Hematopoietic multipotent progenitor cell treated with erythropoietin and hydrocortisone succinate and interleukin-3 and kit ligand, for 8 days (in vitro differentiated cells): ENCODE measurements around the gene NBPF14.
"Not testable (repeated sequence)": the region's sequence is repeated elsewhere in the genome, so short reads cannot be mapped to it uniquely, and the experiment has no call there.

Experiments used
- DNase-seq: peaks from one replicate; pipeline ENCODE4 v3.0.0-alpha.2; 2015

The NBPF14 gene, protein sequence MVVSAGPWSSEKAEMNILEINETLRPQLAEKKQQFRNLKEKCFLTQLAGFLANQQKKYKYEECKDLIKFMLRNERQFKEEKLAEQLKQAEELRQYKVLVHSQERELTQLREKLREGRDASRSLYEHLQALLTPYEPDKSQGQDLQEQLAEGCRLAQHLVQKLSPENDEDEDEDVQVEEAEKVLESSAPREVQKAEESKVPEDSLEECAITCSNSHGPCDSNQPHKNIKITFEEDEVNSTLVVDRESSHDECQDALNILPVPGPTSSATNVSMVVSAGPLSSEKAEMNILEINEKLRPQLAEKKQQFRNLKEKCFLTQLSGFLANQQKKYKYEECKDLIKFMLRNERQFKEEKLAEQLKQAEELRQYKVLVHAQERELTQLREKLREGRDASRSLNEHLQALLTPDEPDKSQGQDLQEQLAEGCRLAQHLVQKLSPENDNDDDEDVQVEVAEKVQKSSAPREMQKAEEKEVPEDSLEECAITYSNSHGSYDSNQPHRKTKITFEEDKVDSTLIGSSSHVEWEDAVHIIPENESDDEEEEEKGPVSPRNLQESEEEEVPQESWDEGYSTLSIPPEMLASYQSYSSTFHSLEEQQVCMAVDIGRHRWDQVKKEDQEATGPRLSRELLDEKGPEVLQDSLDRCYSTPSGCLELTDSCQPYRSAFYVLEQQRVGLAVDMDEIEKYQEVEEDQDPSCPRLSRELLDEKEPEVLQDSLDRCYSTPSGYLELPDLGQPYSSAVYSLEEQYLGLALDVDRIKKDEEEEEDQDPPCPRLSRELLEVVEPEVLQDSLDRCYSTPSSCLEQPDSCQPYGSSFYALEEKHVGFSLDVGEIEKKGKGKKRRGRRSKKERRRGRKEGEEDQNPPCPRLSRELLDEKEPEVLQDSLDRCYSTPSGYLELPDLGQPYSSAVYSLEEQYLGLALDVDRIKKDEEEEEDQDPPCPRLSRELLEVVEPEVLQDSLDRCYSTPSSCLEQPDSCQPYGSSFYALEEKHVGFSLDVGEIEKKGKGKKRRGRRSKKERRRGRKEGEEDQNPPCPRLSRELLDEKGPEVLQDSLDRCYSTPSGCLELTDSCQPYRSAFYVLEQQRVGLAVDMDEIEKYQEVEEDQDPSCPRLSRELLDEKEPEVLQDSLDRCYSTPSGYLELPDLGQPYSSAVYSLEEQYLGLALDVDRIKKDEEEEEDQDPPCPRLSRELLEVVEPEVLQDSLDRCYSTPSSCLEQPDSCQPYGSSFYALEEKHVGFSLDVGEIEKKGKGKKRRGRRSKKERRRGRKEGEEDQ (N-terminal part only)

DNA sequence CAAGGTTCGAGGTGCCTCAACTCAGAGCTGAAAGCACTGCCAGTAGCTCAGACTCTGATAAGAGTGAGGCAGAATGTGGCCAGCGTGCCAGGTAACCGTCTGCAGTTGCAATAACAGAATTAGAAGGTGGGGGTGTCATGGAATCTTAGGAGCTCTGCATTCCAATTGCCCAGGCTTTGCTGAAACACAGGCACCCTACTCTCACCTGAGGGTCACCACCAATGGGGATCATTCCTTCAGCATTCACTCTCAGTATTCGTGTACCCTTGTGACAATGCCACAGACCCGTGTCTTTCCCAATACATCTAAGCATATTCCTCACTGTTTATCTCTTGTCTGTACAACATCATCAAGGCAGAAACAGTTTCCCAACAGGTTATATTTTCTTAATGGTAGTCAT lies at the start of gene NBPF14:
NBPF14 (minus strand) TSS at position 101 of the 400 bp plus-strand sequence. CDS start 294 bp downstream, outside the sequence.
- DNase-seq = not testable (repeated sequence)

DNA sequence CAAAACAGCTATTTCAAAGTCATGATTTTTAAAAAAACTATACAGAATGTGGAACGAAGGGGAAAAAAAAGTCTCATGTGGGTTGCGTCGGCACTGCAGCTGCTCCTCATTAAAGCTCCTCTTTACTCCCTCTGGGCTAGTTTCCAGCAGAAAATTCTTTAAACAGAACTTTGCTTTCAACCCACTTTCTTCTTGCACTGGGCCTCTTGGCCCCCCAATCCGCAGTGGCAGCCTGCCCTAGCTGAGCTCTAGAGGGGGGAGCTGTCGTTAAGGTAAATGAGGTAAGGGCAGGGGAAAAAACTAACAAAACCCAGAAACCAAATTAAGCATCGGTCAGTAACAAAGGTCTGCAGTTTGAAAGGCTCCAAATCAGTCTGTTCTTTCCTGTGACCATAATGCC lies 29.6 kb upstream of the NBPF14 start:
- DNase-seq = not testable (repeated sequence)

DNA sequence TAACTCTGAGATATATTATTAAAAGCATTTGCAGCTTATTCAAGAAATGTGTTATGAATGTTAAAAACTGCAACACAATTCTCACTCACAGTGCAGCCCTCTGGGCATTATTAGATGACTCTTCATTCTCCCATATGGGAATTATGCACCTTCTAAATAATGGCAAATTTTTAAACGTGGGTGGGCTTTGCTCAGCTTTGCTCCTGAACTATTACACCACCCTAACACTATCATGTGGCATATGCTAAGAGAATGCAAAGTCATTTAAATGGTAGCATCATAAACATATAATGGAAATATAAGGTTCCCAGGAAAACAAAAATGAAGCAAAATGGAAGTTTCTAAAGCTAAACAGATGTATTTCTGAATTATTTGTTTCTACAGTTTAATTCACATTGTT lies 22.4 kb upstream of the NBPF14 start:
- not testable (repeated sequence) for DNase-seq

DNA sequence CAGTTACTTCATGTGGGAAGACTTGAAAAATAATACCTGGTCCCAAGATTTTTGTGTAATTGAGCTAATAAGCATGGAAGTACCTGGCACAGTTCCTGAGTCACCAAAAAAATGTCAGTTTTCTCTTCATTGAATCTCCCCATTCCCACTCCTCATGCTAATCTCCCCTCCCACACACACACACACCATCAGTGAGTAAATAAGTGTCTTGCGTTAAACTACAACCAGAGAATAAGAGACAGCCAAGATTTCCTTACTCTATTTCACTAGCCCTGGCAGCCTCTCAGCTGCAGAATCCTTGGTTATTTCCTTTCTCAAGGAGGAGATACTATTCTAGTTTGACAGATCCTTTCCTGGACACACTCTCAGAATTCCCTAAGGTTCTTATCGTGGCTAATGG lies 9.5 kb upstream of the NBPF14 start:
- not testable (repeated sequence) for DNase-seq

DNA sequence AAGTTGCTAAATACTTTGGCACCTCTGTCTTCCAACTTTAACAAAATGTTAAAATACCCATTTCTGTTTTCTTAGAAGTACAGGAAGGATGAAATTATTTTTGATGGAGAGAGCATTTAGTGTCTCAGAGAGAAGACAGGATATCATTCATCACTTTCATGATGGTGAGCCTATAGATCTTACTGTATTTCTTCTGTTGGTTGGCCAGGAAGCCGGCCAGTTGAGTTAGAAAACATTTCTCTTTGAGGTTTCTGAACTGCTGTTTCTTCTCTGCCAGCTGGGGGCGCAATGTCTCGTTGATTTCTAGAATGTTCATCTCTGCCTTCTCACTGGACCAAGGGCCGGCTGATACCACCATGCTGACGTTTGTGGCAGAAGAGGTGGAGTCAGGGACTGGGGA lies 451 bp downstream of the NBPF14 start:
- not testable (repeated sequence) for DNase-seq

DNA sequence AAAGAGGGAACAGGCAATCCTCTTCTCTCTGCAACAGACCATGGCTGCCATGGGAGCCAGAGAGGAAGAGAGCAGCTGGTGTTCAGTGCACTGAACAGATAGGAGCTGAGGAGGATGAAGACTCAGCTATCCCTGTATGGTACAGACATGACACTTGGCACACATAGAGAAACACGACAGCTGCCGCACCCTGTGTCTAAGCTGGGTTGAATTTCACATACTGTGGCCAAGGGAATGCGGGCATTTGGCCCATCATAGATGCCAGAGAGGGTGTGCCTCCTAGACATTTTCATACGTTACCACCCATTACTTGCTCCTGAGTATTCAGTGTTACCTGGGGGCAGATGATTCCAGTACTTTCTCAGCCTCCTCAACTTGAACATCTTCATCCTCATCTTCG lies 4.7 kb downstream of the NBPF14 start:
- DNase-seq = not testable (repeated sequence)

DNA sequence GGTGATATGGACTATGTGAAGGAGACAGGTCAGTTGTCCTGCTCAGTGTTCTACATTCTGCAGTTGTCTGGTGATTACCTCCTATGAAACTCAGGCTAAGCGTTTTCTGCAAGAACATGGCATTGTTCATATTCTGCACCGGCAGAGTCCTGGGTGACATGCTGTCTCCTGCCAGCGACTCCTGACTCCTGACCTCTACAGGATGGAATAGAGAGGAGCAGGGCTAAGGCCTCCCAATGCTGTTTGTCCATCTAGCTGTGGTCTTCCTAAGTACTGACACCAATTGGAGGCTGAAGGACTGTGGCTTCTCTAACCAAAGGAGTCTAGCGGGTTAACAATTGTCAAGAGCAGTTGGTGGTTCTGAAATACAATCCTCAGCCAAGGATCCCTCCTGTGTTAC lies 63.7 kb downstream of the NBPF14 start:
- DNase-seq = peak; percentile 0

DNA sequence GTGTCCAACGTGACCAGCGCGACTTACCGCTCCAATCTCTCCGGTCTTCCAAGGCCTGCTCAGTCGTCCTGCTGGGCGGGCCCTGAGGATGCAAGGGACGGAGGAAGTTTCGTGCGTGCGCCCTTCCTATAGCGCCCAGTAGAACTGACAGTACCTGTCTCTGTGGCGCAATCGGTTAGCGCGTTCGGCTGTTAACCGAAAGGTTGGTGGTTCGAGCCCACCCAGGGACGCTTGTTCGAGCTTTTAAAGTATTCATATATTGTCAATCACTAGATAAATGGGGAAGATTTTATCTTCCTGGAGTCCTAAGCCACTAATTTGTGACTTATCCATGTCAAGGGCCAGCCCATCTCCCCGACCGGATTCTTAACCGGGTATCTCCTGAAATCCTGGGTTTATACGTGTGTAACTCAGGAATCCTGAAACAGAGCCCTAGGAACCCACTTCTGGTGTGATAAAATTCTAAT lies 66.7 kb downstream of the NBPF14 start:
- peak; percentile 72 for DNase-seq

DNA sequence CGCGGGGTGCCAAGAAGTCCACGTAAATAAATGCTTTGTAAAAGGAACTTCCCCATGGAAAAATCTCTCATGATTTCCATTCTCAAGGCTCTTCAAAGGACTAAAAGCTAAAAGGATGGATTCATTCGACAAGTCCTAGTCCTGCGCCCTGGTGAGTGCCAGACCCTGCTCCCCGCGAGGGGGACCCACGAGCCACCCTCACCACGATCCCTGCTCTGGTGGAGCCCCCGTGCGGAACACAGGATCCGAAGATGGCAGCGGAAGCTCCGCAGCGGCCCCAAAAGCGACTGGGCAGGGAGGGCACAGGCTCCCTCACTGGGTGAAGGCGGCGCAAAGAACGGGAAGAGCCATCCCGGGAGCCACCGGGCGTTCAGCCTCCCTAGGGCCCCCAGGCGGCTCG lies 67.2 kb downstream of the NBPF14 start:
- DNase-seq = not testable (repeated sequence)

DNA sequence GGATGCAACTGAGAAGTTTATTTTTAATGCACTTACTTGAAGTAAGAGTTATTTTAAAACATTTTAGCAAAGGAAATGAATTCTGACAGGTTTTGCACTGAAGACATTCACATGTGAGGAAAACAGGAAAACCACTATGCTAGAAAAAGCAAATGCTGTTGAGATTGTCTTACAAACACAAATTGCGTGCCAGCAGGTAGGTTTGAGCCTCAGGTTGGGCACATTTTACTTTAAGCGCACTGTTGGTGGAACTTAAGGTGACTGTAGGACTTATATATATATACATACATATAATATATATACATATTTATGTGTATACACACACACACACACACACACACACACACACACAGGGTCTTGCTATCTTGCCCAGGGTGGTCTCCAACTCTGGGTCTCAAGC lies 69.2 kb downstream of the NBPF14 start:
- not testable (repeated sequence) for DNase-seq

DNA sequence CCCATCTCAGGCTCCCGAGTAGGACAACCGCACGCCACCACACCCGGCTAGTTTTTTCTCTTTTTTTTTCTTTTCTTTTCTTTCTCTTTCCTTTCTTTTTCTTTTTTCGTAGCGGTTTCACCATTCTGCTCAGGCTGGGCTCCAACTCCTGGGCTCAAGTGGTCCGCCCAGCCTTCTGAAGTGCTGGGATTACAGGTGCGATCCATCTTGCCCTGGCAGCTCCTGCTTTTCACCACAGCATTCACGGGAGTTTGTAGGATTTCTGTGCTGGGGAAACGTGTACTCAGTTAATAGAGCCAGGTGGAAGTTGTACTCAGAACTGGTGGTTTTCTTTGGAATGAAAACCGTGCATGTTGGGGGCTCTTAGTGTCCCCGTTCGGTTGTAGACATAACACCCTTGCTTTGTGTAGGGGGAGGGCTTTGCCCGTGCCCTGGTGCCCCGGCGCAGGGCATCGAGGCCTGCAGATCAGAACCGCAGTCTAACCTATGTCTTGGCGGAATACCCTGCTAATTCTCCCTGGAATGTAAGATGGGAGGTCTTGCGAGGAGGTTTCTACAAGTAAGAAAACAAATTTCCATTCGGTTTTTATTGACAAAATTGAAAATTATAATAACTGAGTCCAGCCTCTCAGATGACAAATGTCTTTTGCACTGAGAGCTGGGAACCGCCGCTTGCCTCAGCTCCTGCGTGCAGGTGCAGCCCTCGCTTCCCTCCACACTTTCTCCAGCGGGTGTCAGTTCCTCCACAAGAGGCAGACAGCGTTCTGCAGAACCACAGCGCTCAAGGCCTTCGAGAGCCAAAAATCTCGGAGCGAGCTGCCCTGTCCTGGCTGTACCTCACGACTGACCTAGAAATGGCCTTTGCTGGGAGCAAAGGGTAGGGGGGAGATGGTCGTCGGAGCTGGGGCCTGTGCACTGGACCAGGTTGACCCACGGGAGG lies 72.3 kb downstream of the NBPF14 start:
- not testable (repeated sequence) for DNase-seq

DNA sequence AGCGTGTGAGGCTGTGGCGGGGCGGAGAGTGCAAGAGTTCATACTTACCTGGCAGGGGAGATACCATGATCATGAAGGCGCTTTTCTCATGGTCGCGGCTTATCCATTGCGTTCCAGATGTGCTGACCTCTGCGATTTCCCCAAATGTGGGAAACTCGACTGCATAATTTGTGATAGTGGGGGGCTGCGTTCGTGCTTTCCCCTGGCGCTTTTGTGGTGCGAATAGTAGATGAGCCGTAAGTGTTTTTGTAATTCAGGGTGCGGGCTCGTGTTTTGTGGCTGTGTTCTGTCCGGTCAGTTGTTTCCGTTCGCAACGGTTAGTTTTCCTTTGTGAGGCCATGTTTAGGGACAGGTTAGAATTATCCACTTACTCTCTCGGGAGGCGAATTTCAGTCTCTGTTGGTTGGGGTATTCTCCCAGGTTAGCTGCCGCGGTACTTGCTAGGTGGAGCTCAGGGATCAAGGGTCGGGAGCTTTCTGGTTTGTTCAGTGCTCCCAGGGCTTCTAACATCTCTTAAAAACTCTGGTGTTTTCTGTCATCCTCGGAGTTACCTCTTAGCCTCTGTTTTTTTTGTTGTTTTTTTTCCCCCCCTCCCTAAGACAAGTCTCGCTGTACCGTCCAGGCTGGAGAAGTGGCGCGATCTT lies 73.1 kb downstream of the NBPF14 start:
- DNase-seq = peak; percentile 99

DNA sequence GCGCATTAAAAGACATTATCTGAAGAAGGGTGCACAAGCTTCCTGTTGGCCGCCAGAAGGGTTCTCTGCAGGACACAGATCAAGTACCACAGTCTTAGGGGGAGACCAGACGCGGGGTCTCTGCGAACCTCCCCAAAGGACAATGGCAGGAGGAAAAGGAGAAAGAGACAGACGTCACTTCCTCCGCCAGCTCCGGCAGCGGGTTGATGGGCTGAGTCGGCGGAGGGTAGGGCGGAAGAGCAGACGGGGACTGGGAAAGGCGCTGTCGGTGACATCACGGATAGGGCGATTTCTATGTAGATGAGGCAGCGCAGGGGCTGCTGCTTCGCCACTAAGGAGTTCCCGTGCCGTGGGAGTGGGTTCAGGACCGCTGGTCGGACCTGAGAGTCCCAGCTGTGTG lies 73.7 kb downstream of the NBPF14 start:
- DNase-seq = peak; percentile 93

DNA sequence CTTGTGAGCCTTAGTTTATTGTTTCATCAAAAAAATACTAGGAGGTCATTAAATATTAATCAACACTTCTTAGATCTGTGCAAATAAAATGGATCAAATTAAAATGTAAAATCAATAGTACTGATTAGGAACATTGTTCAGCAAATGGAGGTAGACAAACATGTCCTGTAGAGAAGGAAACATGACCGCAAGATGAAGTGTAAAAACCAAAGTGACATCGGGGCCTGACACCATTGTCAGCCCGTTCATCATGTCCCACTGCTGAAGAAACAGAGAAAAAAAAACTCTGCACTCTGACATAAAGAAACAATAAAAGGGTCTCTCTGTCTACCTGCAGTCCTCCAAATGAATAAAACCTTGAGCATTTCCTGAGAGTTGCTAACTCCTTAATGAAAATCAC lies 81.5 kb downstream of the NBPF14 start:
- not testable (repeated sequence) for DNase-seq

DNA sequence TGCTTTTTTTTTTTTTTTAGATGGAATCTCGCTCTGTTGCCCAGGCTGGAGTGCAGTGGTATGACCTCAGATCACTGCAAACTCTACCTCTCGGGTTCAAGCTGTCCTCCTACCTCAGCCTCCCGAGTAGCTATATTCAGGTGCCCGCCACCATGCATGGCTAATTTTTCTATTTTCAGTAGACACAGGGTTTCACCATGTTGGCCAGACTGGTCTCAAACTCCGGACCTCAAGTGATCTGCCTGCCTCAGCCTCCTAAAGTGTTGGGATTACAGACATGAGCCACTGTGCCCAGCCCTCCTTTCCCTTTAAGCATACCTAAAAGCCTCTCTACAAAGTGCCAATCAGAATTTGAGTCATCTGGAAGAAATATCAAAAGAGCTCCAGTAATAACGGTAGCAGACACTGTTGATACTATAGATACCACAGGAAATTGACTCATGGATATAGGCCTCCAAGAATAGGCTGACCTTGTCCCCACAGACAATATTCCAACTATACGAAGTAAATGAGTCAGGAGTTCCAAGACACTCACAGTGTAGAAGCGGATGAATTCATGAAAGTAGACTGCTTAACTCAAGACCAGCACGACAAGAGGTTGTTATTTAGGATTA lies 83.1 kb downstream of the NBPF14 start:
- not testable (repeated sequence) for DNase-seq

DNA sequence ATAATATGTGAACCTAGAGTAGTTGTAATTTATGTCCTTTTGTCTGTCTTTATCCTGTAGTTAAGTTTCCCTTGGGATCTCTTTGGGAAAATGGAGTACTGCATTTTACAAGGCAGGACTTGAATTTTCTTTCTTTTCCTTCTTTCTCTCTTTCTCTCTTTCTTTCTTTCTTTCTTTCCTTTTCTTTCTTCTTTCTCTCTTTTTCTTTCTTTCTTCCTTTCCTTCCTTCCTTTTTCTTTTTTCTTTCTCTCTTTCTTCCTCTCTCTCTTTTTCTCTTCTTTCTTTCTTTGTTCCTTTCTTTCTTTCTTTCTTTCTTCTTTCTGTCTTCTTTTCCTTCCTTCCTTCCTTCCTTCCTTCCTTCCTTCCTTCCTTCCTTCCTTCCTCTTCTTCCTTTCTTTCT lies 101.9 kb downstream of the NBPF14 start:
- not testable (repeated sequence) for DNase-seq

DNA sequence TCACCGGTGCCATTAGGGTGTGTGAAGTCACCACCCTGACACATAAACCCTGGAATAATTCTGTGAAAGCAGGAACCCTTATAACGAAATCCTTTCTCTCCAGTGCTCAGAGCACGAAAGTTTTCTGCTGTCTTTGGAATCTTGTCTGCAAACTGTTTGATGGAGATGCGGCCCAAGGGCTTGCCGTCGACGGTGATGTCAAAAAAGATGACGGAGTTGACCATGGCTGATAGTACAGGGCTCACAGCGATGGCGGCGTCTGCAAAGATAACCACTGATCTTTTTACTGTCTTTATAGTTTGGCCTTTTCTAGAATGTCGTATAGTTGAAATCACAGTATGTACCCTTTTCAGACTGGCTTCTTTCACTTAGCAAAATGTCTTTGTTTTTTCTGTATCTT lies 112.8 kb downstream of the NBPF14 start, which contains the start of gene PPIAL4G:
PPIAL4G (minus strand) TSS at position 274 of the 400 bp plus-strand sequence; CDS start at position 224, 50 bp downstream.
- not testable (repeated sequence) for DNase-seq
